GM12801 (cell line): ENCODE results near the gene SCNN1B.

ENCODE experiments used
- TF ChIP-seq, protein P1 (sequence below): IDR thresholded peaks from one replicate; pipeline ENCODE4 v1.5.1; 2011; ENCODE audit warnings: control low read depth; ENCODE audit not compliant: insufficient read length; ENCODE audit errors: extremely low read depth

The SCNN1B gene, protein sequence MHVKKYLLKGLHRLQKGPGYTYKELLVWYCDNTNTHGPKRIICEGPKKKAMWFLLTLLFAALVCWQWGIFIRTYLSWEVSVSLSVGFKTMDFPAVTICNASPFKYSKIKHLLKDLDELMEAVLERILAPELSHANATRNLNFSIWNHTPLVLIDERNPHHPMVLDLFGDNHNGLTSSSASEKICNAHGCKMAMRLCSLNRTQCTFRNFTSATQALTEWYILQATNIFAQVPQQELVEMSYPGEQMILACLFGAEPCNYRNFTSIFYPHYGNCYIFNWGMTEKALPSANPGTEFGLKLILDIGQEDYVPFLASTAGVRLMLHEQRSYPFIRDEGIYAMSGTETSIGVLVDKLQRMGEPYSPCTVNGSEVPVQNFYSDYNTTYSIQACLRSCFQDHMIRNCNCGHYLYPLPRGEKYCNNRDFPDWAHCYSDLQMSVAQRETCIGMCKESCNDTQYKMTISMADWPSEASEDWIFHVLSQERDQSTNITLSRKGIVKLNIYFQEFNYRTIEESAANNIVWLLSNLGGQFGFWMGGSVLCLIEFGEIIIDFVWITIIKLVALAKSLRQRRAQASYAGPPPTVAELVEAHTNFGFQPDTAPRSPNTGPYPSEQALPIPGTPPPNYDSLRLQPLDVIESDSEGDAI

DNA sequence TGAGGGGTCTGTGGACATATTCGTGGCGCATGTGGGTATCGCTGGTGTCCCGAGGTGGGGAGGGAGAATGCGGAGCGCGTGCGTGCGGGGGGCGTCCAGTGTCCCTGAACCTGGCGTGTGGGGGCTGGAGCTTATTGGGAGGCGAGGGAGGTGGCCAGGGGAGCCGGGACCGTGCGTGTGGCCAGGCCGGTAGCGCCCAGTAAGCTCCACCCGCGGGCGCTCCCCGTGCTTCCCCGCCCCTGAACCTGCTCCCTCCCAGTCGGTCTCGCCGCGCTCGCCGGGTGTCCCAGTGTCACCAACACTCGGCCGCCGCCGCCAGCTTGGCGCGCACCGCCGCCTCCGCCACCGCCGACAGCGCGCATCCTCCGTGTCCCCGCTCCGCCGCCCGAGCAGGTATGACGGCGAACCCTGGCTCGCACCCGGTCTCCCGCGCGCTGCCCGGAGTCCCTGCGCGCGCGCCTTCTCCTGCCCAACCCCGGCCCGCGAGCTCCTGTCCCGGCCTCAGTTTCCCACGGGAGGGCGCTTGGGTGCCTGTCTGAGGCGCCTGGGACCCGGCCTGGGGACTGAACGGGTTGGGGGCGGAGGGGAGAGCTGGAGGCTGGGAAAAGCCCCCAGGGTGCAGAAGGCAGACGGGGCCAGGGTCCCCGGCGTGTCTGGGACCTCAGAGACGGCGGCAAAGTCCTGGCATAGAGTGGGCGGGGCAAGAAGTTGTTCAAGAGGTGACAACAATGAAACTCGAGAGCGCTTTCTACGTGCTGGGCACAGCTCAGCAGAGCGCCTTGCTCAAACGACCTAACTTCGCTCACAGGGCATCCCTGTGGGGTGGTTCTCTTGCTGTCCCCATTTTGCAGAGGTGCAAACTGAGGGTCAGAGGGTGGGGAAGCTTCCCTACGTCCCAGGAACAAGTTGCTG is at the start of gene SCNN1B:
Gene SCNN1B, plus strand, starts transcription at position 258 of the 912 bp plus-strand sequence. CDS start 46,298 bp downstream, outside the sequence.
- TF ChIP-seq, protein P1, sequence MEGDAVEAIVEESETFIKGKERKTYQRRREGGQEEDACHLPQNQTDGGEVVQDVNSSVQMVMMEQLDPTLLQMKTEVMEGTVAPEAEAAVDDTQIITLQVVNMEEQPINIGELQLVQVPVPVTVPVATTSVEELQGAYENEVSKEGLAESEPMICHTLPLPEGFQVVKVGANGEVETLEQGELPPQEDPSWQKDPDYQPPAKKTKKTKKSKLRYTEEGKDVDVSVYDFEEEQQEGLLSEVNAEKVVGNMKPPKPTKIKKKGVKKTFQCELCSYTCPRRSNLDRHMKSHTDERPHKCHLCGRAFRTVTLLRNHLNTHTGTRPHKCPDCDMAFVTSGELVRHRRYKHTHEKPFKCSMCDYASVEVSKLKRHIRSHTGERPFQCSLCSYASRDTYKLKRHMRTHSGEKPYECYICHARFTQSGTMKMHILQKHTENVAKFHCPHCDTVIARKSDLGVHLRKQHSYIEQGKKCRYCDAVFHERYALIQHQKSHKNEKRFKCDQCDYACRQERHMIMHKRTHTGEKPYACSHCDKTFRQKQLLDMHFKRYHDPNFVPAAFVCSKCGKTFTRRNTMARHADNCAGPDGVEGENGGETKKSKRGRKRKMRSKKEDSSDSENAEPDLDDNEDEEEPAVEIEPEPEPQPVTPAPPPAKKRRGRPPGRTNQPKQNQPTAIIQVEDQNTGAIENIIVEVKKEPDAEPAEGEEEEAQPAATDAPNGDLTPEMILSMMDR: no peak

DNA sequence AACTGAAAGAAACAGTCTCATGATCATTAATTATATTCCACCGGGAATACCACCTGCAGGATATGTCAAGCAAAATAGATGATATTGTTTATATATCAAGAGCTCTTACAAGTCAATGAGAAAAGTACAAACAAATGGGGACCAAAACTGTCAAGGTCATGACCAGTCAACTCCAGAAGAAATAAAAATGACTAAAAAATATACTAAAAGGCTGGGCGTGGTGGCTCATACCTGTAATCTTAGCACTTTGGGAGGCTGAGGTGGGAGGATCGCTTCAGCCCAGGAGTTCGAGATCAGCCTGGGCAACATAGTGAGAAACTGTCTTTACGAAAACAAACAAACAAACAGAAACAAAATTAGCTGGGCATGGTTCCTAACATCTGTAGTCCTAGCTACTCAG is 49.8 kb upstream of the SCNN1B start:
- TF ChIP-seq, protein P1: no peak

DNA sequence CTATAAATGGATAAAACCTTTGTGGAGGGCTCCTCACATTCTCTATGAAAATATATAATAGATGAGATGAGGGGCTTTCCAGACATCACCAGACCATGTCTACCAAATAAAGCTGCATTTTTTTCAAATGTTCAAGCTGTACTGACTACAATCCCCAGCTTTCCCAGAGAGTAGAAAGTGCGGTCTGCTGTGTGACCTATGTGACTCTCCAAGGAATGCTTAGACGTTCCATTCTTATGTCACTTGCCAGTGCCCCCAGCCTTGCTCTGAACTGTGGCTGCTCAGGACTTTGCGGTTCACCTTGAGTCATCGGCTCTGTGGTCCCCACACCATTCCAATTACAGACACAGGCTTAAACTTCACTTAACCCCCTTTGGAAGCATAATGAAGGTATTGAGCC is 47.8 kb upstream of the SCNN1B start:
- TF ChIP-seq, protein P1: no peak

DNA sequence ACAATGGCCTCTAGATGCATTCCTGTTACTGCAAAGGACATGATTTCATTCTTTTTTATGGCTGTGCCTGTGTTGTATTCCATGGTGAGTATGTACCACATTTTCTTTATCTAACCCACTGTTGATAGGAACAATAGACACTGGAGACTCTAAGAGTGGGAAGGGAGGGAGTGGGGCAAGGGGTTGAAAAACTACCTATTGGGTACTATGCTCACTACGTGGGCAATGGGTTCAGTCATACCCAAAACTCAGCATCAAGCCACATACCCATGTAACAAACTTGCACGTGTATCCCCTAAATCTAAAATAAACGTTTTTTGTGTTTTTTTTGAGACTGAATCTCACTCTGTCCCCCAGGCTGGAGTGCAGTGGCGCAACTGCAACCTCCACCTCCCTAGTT is 47.1 kb upstream of the SCNN1B start:
- TF ChIP-seq, protein P1: no peak

DNA sequence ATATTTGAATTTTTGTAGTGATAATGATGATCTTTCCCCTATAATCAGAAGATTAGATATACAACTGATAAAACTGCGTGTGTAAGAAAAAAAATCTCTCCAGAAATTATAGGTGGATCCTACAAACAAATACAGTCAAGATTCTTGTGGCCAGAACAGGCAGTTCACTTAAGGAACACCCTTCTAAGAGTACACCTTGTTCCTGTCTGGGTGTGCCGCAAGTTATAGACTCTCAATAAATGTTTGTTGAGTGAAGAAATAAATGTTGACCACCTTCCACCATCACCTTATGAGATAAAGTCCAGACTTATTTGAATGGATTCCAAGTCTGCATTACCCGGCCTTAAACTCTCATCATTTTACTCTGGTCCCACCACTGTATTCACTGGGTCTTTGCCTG is 45.7 kb upstream of the SCNN1B start:
- TF ChIP-seq, protein P1: no peak

DNA sequence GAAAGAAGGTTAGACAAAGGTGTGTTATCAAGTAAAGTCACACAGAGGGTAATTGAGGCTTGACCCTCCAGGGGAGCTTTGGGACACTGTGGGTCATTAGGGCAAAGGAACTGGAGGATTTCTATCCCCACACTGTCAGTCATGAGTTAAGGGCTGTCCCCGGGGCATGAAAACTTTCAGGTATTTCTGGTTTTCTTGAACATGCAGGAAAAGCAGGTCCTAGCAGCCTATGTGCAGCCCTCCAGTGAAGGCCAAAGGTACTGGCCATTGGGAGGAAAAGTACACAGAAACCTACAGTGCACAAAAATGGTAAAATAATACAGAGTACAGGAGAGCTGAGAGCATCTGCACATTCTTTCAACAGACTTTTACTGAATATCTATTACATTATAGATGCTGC is 44.4 kb upstream of the SCNN1B start:
- TF ChIP-seq, protein P1: no peak

DNA sequence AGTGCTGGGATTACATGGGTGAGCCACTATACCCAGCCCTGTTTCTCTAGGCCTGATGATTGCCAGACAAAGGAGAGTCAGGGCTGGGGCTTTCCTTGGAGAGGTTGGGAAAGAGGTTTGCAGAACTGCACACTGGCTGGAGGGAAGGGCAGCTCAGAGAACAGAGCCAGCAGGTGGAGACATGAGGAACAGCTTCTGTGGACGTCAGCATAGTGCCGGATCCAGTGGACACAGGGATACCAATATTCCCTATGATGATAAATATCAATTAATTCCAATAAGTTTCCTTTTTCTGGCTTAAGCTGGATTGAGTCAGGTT is 43.2 kb upstream of the SCNN1B start:
- TF ChIP-seq, protein P1: no peak
